T-helper 1 cell treated with Interleukin-12 subunit alpha and Interleukin-12 subunit beta and Interleukin-4 antibody, amounts not matched to agents 30 ng/mL and 1 ng/mL, for 36 hours (primary cell): Measurements from ENCODE around the gene ZFHX2. TPM values are rescaled to one million over a fixed set of nuclear protein-coding genes. Genes with fewer than 3 reads are reported as not detected.

Experiments used
- intact Hi-C: fragments of 100-400 bp; cut with micrococcal nuclease; formaldehyde crosslinking; loops from one replicate; pipeline ENCODE4 v1.15.1; 2024
- total RNA-seq: library from RNA; stranded (reverse); gene quantifications from 2 replicates; pipeline ENCODE4 v1.2.3, GENCODE V29; 2022

ZFHX2 gene
- total RNA-seq, 1 donor from 2014 or later = 2.9 TPM

DNA sequence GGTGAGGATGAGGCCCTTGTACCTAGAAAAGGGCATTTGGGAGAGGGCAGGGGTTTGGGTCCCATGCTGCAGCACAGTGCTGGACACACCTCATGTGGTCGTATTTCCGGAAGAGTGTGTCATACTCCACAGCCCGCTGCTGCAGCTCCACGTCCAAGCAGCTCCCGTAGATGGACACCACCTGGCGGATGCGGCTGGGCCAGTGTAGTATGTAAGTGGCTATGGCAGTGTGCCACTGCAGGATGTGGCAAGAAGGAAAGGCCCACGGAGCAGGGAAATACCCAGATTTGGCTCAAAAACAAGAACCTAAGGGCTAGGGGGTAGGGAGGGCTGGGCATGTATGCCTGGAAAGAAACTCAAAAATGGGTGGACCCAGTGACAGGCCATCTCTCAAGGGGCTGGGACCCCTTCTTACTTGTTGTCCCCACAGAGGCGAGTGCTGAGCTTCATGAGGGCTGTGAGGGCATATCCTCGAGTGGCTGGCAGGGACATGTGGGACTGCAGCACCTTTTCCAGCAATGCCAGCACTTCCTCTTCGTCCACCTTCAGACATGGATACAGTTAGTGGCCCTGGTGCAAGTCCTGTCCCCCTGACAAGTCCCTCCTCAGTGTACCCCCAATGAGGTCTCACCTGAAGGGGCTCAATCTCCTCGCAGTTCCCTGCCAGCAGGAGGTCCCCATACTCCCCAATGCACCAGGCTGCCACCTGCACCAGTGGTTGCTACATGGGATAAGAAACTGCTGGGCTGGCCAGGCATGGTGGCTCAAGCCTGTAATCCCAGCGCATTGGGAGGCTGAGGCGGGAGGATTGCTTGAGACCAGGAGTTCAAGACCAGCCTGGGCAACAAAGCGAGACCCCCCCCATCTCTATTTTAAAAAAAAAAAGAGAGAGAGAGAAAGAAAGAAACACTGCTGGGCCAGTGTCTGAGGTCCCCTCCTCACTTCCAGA lies 10.6 kb upstream of the ZFHX2 start:
- intact Hi-C loops = loop anchor here (1.0 kb wide), 2 partner anchors 23 to 84 kb away; no protein-coding TSS in a partner anchor

DNA sequence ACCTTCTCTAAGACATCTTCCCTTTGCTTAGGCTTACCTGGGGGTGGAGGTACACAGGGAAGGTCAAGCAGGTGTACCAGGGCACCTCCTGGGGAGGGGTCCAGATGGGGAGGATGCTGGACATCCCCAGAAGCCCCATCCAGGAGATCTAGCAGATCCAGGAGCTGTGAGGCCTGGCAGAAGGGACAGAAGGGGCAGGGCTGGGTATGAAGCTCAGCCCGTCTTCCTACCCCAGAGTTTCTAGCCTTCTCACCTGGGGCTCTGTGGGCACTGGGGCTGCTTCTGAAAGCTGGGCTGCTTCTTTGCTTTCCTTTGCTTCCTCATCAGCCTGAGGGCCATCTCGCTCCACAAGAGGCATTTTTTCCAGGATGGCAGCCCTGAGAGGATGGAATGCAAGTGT lies 9.7 kb upstream of the ZFHX2 start:
- intact Hi-C loops = no loop called here

DNA sequence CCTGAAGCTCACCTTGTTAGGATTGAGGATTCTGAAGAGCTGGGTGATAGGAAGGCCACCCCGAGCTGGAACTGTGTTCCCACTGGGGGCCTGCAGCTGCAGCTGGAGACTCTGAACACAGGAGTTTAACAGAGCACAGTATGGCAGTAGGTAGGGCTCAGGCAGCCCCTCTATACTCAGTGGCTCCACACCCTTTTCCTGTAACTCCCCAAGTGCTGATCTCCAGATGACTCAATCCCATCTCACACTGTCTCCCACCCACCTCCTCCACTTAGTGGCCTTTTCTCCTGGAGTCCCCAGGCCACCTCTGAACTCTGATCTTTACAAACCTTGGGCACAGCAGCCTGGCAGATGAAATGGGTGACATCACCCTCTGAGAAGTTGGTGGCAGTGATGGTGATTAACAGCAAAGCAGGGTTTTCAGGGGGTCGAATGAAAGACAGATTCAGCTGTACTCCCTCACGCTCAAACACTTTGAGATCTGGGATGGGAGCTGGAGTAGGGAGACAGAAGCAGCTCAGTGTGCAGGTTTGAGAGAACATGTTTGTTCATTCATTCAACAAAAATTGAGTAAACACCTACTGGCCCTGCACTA lies 8.5 kb upstream of the ZFHX2 start:
- intact Hi-C loops = loop anchor here (1.0 to 10.0 kb wide), 4 partner anchors 232 to 975 kb away; partner anchors contain the start of genes DAD1, EMC9, PSME2 and RNF31

DNA sequence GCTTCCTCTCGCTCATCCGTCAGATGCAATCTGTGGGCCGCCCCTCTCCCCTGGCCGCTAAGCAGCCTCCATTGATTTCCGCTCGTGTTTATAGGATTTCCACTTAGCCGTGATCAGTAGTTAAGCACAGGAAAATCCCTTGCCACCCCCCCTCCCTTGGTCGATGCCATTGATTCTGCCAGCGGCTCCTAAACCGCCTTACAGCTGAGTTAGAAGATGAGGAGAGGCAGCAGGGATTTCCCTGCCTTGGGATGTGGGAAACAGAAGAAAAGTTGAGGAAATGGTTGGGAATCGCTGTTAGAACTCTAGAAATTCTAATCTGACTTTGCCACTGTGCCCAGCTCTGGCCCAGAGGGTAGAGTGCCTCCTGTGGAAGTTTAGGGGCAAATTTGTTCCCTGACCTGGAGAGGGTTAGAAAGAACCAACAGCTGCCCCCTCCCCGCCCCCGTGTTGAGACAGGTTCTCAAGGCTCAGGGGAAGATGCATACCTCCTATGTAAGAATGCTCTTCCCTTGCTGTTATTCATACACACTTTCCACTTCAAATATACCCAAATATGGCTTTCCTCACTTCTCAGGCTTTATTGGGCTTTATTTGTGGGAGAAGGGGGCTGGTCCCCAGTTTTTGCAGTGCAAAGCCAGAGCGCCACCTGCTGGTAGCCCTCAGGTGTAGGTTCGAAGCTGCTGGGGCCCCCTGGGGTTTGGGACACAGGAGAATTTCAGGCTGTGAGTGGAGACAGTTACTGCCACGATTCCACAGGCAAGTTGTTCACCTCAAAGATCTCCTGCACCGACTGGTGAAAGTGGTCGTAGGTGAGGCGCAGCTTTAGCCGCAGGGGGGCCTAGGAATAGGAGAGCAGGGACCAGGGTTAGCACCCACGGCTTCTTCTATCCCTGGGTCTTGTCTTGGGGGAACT lies 7.7 kb upstream of the ZFHX2 start:
- intact Hi-C loops = loop anchor here (1.0 to 10.0 kb wide), 4 partner anchors 231 to 974 kb away; partner anchors contain the start of genes DAD1, EMC9, PSME2 and RNF31

DNA sequence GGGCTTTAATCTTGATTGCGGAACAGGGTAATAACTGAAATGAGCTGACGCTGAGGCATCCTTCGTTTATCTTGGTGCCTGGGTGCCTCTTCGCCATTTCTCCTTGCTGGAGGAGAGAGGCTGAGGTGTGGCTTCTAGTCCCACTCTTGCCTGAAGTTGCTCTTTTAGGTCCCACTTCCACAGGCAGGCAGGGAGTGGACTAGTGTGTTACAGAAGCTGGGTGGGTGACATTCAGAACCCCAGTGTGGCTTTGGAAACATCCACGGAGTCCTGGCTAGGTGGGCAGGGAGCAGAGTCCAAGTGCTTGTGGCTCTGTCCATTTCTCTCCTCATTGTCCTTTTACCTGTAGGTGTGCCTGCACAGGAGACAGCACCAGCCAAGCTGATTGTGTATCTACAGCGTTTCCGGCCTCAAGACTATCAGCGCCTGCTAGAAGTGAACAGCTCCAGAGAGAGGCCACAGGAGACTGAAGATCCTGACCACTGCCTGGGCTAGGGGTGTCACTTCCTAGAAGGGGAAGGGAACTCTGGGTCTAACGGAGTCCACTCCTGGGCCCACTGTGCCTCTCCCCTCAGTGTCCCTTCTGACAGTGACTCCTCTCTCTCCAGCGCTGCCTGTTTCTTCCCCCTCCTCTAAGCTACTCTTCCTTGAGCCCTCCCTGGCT lies 6.9 kb upstream of the ZFHX2 start:
- intact Hi-C loops = loop anchor here (1.0 to 10.0 kb wide), 4 partner anchors 230 to 974 kb away; partner anchors contain the start of genes DAD1, EMC9, PSME2 and RNF31

DNA sequence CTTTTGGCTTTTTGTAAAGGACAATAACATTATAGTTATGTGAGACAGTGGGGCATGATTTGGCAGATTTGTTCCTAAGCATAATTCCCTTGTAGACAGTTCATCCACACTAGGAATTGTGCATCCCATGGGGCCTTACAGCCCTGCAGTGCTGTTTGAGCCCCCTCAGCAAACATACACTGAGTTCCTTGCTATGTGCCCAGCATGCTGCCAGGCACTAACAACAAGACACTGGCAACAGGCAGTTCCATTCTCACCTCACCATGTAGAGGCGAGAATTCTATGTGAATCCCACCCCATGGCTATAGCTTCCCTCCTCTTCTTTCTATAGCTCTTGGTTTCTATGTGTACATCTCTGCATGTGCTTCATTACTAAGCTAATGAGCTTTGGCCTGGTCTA lies 6.4 kb upstream of the ZFHX2 start:
- intact Hi-C loops = loop anchor here (2.0 to 10.0 kb wide), 4 partner anchors 19 to 973 kb away; partner anchors contain the start of genes DAD1, EMC9, PSME2 and RNF31

DNA sequence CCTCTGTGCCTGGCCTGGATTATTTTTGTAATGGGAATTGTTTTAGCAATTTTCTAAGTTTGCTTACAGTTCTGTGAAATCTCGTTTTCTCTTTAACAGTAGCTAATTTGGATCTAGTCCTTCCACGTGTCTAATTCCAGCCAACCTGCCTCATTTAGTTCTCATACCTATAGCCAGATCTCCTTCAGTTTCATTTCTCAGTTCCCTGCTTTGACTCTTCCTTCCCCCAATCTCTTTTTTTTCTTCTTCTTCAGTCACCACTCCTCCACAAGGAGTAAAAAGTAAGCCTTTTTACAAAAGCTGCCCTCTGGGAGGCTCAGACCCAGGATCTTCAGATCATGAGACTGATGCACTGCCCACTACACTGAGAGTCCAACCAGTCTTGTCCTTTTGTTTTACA lies 6.0 kb upstream of the ZFHX2 start:
- intact Hi-C loops = loop anchor here (2.0 to 10.0 kb wide), 4 partner anchors 19 to 973 kb away; partner anchors contain the start of genes DAD1, EMC9, PSME2 and RNF31

DNA sequence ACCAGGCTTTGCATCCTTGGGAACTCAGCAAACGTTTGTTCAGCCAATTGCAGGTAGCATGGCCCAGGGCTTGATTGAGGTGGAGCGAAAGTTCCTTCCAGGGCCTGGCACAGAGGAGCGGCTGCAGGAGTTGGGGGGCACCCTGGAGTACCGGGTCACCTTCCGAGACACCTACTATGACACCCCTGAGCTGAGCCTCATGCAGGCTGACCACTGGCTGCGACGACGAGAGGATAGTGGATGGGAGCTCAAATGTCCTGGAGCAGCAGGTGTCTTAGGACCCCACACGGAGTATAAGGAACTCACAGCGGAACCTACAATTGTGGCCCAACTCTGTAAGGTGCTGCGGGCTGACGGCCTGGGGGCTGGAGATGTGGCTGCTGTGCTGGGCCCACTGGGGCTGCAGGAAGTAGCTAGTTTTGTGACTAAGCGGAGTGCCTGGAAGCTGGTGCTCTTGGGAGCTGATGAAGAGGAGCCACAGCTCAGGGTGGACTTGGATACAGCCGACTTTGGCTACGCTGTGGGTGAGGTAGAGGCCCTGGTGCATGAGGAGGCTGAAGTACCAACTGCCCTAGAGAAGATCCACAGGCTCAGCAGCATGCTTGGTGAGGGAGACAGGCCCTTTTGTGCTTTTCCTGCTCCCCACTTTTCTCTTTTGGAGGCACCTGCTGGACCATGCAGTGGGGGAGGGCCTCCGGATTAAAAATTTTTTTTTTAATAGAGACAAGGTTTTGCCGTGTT lies 5.3 kb upstream of the ZFHX2 start:
- intact Hi-C loops = loop anchor here (1.0 to 10.0 kb wide), 7 partner anchors 10 to 972 kb away; partner anchors contain the start of genes AP1G2, DAD1, EMC9 and PABPN1

DNA sequence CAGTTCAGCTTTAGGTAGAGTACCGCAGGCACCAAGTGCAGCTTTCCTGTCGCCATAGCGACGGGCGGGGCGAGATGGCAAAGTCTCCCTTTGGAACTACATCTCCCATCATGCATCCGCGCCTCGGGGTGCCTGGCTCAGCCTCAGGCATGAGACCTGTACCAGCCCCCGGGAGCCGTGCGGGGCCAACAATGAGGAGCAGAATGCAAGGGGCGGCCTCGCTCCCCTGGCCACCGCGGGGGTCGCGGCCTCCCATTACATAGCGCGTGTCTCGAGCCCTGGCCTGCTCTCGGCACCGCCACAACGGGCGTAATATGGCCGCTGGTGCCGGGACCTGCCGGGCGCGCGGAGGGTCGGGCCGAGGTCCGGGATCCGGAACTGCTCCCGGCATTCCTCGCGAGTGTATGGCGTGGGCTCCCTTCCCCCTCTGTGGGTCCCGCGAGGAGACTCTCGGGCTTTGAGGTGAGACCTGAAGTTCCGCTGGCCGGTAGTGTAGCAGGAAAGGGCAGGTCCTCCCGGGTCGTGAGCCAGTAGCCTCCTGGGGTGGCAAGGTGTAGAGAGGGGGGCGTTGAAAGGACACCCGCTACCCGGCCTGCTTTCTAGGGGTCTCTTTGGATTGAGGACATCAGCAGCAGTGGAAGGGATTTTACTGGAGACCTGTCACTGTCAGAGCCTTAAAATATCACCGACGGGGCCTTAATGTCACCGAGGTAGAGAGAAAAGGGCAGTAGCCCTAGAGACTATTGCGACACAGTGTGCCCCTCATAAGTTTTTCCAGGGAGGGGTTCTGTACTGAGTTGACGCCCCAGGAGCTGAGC lies 4.5 kb upstream of the ZFHX2 start, which contains the start of gene THTPA:
TSS of gene THTPA (plus strand) at position 390 of the 818 bp plus-strand sequence. CDS start 487 bp downstream, outside the sequence.
- intact Hi-C loops = loop anchor here (1.0 to 10.0 kb wide), 10 partner anchors 11 to 971 kb away; partner anchors contain the start of genes AP1G2, DAD1, DCAF11 and EMC9

DNA sequence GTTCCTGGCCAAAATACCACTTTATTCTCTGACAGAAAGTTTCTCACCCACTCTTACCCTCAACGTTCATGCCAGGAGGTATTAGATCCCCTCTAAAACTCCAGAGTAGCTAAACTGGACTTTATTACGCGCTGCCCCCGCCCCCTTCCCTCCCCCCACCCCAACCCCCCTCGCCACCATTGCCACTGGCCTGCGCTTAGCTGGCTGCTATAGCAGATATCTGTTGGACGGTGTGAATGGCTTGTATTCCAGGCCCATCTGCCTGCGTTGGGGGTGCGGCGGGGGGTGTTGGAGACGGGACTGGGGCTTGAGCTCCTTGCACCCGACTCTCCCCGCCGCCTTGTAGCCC lies 3.9 kb upstream of the ZFHX2 start:
- intact Hi-C loops = loop anchor here (1.0 to 10.0 kb wide), 6 partner anchors 86 to 971 kb away; partner anchors contain the start of genes DAD1, DCAF11, EMC9 and NGDN

DNA sequence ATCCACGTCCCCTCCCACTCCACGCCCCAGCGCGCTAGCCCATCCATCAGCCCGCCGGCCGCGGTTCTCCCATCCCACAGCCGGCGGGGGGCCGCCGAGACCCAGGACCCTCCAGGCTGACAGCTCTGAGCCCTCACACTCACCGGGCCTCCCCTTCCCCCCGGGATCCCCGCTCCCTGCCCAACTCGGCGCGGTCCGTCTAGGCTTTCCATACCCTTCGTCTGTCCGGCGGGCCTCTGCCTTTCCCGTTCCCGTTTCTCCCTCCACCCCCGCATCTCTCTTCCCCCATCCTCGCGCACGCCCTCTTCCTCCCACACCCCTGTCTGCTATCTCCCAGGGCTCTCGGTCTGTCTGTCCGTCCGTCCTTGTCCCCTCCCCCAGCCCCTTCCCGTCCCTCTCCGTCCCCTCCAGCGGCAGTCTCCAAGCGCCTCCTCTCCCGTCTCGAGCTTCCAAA lies 726 bp downstream of the ZFHX2 start:
- intact Hi-C loops = loop anchor here (1.0 to 10.0 kb wide), 8 partner anchors 16 to 966 kb away; partner anchors contain the start of genes ACIN1, AP1G2, C14orf119 and DAD1

DNA sequence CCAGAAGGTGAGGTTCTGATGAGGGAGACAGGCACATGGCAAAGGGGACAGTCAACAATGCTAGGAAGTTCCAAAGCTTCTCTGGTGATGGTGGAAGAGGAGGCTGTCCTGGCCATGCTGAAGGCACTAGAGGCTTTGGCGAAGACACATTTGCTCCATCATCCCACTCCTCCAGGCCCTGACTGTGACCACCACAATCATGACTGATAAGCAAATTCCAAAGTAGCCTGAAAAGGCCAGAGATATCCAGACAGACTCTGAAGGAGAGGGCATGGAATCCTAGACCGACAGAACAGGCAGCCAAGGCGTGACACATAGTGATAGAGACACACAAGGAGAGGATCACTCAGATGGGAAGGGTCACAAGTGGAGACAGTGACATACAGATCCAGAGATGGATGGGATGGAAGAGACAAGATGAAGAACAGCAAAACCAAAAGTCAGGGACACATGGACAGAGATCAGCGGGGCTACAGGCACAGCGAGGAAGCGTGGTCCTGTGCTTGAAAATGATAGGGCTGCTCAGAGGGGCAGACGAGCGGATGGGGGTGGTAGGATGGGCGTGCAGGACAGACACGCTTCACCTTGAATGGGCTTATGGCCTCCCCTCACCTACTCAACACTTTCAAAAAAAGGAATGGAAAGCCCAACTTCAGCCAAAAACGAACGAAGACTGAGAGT lies 1.3 kb downstream of the ZFHX2 start:
- intact Hi-C loops = loop anchor here (2.0 to 10.0 kb wide), 5 partner anchors 425 to 965 kb away; partner anchors contain the start of genes ACIN1, C14orf119, DAD1 and EMC9

DNA sequence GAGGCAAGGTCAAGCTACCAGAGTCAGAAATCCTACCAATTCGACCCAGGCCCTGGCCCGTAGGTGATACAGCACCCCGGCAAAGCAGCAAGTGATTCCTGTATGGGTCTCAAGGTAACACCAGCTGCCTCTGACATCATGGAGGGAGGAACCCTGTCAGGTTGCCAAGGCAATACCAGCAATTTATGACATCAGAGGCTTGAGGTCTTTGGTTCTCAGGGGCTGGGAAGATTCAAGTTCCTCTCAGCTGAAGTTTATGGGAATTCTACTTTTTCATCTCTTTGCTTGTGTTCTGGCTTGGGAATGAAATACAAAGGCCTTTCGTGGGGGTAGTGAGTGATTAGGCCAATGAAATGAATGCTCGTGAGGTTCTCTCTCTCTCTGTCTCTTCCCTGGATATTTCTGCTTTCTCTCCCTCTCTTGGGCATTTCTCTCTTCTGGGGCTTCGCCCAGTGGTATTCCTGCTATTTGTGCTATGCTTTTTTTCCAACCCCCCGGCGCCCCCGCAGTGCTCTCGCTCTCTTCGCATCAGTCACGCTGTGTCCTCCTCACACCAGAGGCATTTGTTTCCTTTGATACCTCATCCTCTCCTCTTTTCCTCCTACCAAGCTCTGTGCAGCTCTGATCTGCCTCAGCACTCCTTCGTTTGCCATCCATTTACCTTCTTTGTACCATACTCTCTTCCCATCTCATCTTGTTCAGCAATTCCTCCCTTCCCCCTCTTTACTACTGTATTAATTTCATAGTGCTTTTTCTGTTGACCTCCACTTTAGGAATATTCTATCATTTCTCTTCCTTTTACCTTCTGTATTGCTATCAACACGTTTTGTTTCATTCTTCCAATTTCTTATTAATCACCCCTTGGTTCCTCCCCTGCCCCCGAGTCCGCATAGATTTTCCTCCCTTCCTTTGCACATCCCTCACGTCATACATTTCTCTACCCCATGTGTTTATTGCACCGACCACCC lies 2.9 kb downstream of the ZFHX2 start:
- intact Hi-C loops = no loop called here

DNA sequence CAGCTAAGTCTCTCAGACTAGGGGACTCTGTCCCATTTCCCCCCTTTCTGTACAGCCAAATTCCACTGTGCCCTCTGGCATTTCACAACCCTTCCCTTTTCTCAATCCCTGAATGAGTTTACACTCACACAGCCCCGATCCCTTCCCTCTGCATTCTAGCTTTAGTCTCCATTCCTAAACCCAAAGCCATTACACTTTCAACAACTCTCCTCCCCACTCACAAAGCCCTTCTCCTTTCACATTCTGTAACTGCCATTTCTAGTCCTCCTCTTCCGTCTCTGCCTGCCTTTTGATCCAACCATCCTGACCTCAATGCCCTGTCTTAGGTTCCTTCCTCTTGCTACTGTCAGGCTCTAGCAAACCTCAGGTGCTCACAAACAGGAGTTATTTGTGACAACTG lies 3.6 kb downstream of the ZFHX2 start:
- intact Hi-C loops = no loop called here

DNA sequence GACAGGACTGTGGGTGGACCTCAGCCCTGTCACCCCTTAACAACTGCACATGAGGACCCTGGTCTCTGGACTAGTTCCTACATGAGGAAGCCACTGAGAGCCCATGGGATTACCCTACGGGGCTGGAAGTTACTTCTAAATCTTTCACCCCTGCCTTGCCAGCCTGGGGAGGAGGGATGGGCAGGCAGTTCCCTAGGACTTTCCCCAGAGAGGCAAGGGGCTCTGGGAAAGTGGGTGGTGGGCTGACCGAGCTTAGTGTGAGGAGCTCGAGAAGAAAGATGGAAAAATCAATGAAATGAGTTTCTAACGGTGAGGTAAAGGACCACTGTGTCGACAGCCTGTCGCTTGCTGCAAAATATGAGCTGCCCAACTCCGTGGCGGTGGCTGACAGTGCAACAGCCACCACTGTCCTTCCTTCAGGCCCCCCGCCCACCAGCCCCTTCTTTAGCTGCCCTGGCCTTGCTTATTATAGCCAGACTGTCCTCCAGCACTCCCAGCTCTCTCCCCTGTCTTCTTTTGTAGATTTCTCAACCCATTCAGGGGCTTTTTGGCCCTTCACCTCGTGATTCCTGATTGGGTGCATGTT lies 5.0 kb downstream of the ZFHX2 start:
- intact Hi-C loops = no loop called here
